GM12878 (cell line): ENCODE measurements around the gene UVRAG. TPM values are rescaled to one million over a fixed set of nuclear protein-coding genes. Genes with fewer than 3 reads are reported as not detected.

Source experiments
- ATAC-seq: fragments of 200-7000 bp; cut with Tn5 transposase; 3 replicates; pipeline ENCODE4 v1.9.1; 2020; ENCODE audit warnings: mild to moderate bottlenecking, moderate library complexity
- BruUV-seq: library from RNA; stranded (reverse); fragments of 400-500 nt; replicated peaks from 2 replicates; lab custom pipeline; 2021; lab: Mats Ljungman, UMichigan
- CTCF ChIA-PET: fragments of 300-600 bp; sonication (Branson Sonifier 250); formaldehyde crosslinking; extraction: SDS; loops from one replicate; lab custom pipeline; 2021; ENCODE audit warnings: inconsistent platforms; lab: Yijun Ruan, JAX
- POLR2A ChIA-PET: fragments of 350-600 bp; formaldehyde crosslinking; extraction: SDS; loops from one replicate; lab custom pipeline; 2021; ENCODE audit warnings: inconsistent platforms; lab: Charles Lee
- RAD21 ChIA-PET: fragments of 300-600 bp; sonication (Branson Sonifier 250); formaldehyde crosslinking; loops from one replicate; lab custom pipeline; 2023; ENCODE audit warnings: antibody characterized with exemption; ENCODE audit not compliant: unreplicated experiment; lab: Charles Lee
- SMC1A ChIA-PET: fragments of 300-600 bp; sonication (Branson Sonifier 250); formaldehyde crosslinking; loops from one replicate; lab custom pipeline; 2023; ENCODE audit not compliant: unreplicated experiment, uncharacterized antibody; lab: Charles Lee
- DNase-seq: peaks from one replicate; pipeline ENCODE4 v3.0.0-alpha.2; 2011; ENCODE audit warnings: low read depth, low spot score
- FAIRE-seq: peaks from 3 replicates; lab custom pipeline; 2011; peaks lifted over from hg19 to GRCh38; lab: Jason Lieb, UNC
- H2AFZ ChIP-seq: 2 replicates; pipeline ENCODE4 v1.6.0; 2011; ENCODE audit warnings: low read depth, low read length, control low read depth; ENCODE audit not compliant: control insufficient read depth
- H3K27ac ChIP-seq: 2 replicates; pipeline ENCODE4 v1.5.1; 2011; ENCODE audit warnings: control low read depth; ENCODE audit not compliant: control insufficient read depth, insufficient read depth
- H3K27me3 ChIP-seq, 2 experiments: replicated peaks in 1 of 2; 2 replicates each; pipeline versions ENCODE4 v1.6.0 to v1.6.1; 2011; ENCODE audit warnings: low read length in 1 of 2; ENCODE audit not compliant: control insufficient read depth in 2 of 2, insufficient read depth in 2 of 2
- H3K36me3 ChIP-seq, 2 experiments: 2 replicates each; pipeline ENCODE4 v1.5.1; 2011; ENCODE audit warnings: low read length in 1 of 2; ENCODE audit not compliant: control insufficient read depth in 2 of 2, insufficient read depth in 2 of 2
- H3K4me1 ChIP-seq: 2 replicates; pipeline ENCODE4 v1.6.1; 2011; ENCODE audit warnings: mild to moderate bottlenecking, low read length, moderate library complexity, mixed read lengths; ENCODE audit not compliant: control insufficient read depth, insufficient read depth
- H3K4me2 ChIP-seq: 2 replicates; pipeline ENCODE4 v1.6.0; 2011; ENCODE audit warnings: control low read depth; ENCODE audit not compliant: control insufficient read depth, insufficient read depth
- H3K4me3 ChIP-seq: fragments of 200-600 bp; sonication (generic); 2 replicates; pipeline ENCODE4 v1.5.1; 2016
- H3K79me2 ChIP-seq: 2 replicates; pipeline ENCODE4 v1.6.0; 2011; ENCODE audit warnings: low read length; ENCODE audit not compliant: control insufficient read depth, insufficient read depth
- H3K9ac ChIP-seq: 2 replicates; pipeline ENCODE4 v1.8.0; 2011; ENCODE audit warnings: low read length, control low read depth, mixed read lengths; ENCODE audit not compliant: control insufficient read depth, insufficient read depth
- H3K9me3 ChIP-seq: replicated peaks from 3 replicates; pipeline ENCODE4 v1.5.1; 2011; ENCODE audit warnings: mild to moderate bottlenecking, low read length; ENCODE audit not compliant: control insufficient read depth, insufficient read depth
- H4K20me1 ChIP-seq: 2 replicates; pipeline ENCODE4 v1.6.0; 2011; ENCODE audit not compliant: control insufficient read depth, insufficient read depth
- ASH2L ChIP-seq: fragments of 300-600, 200-600 bp; sonication (generic); IDR thresholded peaks from 2 replicates; pipeline ENCODE4 v1.6.1; 2017; ENCODE audit warnings: low read depth, mild to moderate bottlenecking, borderline replicate concordance
- CEBPB ChIP-seq, 2 experiments: fragments of 150-350 bp in 1 of 2; IDR thresholded peaks; 2 replicates each; pipeline ENCODE4 v1.6.1; 2012 to 2014; ENCODE audit warnings: low read depth in 2 of 2, low read length in 2 of 2, borderline replicate concordance in 1 of 2, inconsistent platforms in 1 of 2
- CHD2 ChIP-seq: IDR thresholded peaks from 2 replicates; pipeline ENCODE4 v1.6.1; 2011; ENCODE audit warnings: low read depth, low read length, improper control_type of control experiment, borderline replicate concordance
- CREB1 ChIP-seq: IDR thresholded peaks from 2 replicates; pipeline ENCODE4 v1.6.1; 2012; ENCODE audit warnings: low read depth, mild to moderate bottlenecking, inconsistent platforms
- FOXM1 ChIP-seq: IDR thresholded peaks from 2 replicates; pipeline ENCODE4 v1.6.1; 2012; ENCODE audit warnings: low read depth, mild to moderate bottlenecking, inconsistent platforms, low read length, moderate library complexity
- HDAC2 ChIP-seq: fragments of 200-600 bp; sonication (generic); IDR thresholded peaks from 2 replicates; pipeline ENCODE4 v1.6.1; 2017
- MEF2B ChIP-seq: fragments of 450-650 bp; IDR thresholded peaks from 2 replicates; pipeline ENCODE4 v1.6.1; 2018; ENCODE audit warnings: mild to moderate bottlenecking, moderate library complexity; ENCODE audit not compliant: partially characterized antibody, poor library complexity, severe bottlenecking
- MYB ChIP-seq: fragments of 150-350 bp; IDR thresholded peaks from 2 replicates; pipeline ENCODE4 v1.6.1; 2014; ENCODE audit warnings: mild to moderate bottlenecking, low read depth, low read length, borderline replicate concordance
- POU2F2 ChIP-seq: IDR thresholded peaks from 3 replicates; pipeline ENCODE4 v1.6.1; 2011; ENCODE audit warnings: low read depth, mild to moderate bottlenecking, low read length, borderline replicate concordance
- RAD51 ChIP-seq: fragments of 450-650 bp; IDR thresholded peaks from 2 replicates; pipeline ENCODE4 v1.6.1; 2016; ENCODE audit warnings: moderate library complexity, mild to moderate bottlenecking, inconsistent platforms
- RBBP5 ChIP-seq: fragments of 200-600 bp; sonication (generic); conservative IDR thresholded peaks from 2 replicates; pipeline ENCODE4 v1.6.1; 2016
- RELA ChIP-seq: fragments of 450-650 bp; IDR thresholded peaks from 2 replicates; pipeline ENCODE4 v1.8.0; 2014; ENCODE audit warnings: borderline replicate concordance; ENCODE audit not compliant: partially characterized antibody
- SMAD5 ChIP-seq: IDR thresholded peaks from 2 replicates; pipeline ENCODE4 v1.6.1; 2016; ENCODE audit warnings: antibody characterized with exemption, low read depth
- SREBF2 ChIP-seq: IDR thresholded peaks from 2 replicates; pipeline ENCODE4 v1.6.1; 2012; ENCODE audit warnings: mild to moderate bottlenecking, low read length
- TCF7 ChIP-seq: IDR thresholded peaks from 2 replicates; pipeline ENCODE4 v1.6.1; 2014; ENCODE audit warnings: antibody characterized with exemption, borderline replicate concordance
- YY1 ChIP-seq: IDR thresholded peaks from 2 replicates; pipeline ENCODE4 v1.6.1; 2011; ENCODE audit warnings: low read depth, mild to moderate bottlenecking, low read length
- ZNF274 ChIP-seq: IDR thresholded peaks from one replicate; pipeline ENCODE4 v1.8.0; 2011; ENCODE audit not compliant: insufficient read length, insufficient read depth
- WGBS: methylation state at CpG from one replicate; pipeline ENCODE4 v1.1.6; 2016; ENCODE audit warnings: low lambda C conversion rate; ENCODE audit not compliant: insufficient replicate concordance, insufficient coverage; ENCODE audit errors: missing lambda C conversion rate; 5-methylcytosine and 5-hydroxymethylcytosine counted together
- in situ Hi-C: fragments of 300-500 bp; cut with MboI; formaldehyde crosslinking; loops from 9 replicates; pipeline ENCODE4 v1.14.3; 2018; ENCODE audit warnings: mixed read lengths
- intact Hi-C: fragments of 100-400 bp; cut with micrococcal nuclease; formaldehyde crosslinking; loops from one replicate; pipeline ENCODE4 v1.14.2; 2022; ENCODE audit not compliant: unreplicated experiment
- polyA plus RNA-seq, 11 experiments: library from polyadenylated mRNA; depleted of rRNA in 4 of 11; unstranded in 6 of 11; stranded (reverse) in 5 of 11; fragments of >200 nt; fragmentation: Nextera tagmentation in 4 of 11; fragmentation: Illumina TruSeq in 1 of 11; extraction: Ambion mirVana in 4 of 11; extraction: Trizol in 1 of 11; gene quantifications; 1 replicate in 1 of 11; 2 replicates in 10 of 11; pipeline versions ENCODE4 v1.2.1 to v1.2.3, GENCODE V29; 2011 to 2016; ENCODE audit warnings: inconsistent platforms in 2 of 11, missing spikeins in 2 of 11, low read depth in 1 of 11
- total RNA-seq, 4 experiments: library from RNA; depleted of rRNA in 3 of 4; stranded (reverse); fragments of >200 nt in 3 of 4; fragmentation: Illumina TruSeq in 1 of 4; extraction: Trizol in 1 of 4; gene quantifications; 2 replicates each; pipeline versions ENCODE4 v1.2.1 to v1.2.3, GENCODE V29; 2013 to 2021
- TF ChIP-seq, protein P1 (sequence below): IDR thresholded peaks from 2 replicates; pipeline ENCODE4 v1.6.1; 2012; ENCODE audit warnings: low read depth, low read length, improper control_type of control experiment
- TF ChIP-seq, protein P2 (sequence below): fragments of 450-650 bp; IDR thresholded peaks from 2 replicates; pipeline ENCODE4 v1.6.1; 2017; ENCODE audit warnings: antibody characterized with exemption, mild to moderate bottlenecking, moderate library complexity

Gene UVRAG
- total and polyA plus RNA-seq, 10 of the 15 experiments (the other 5 are each of a cell fraction or from before 2014, with no cell fraction given), result 7.0 to 43.4 (median 37.0) TPM

DNA sequence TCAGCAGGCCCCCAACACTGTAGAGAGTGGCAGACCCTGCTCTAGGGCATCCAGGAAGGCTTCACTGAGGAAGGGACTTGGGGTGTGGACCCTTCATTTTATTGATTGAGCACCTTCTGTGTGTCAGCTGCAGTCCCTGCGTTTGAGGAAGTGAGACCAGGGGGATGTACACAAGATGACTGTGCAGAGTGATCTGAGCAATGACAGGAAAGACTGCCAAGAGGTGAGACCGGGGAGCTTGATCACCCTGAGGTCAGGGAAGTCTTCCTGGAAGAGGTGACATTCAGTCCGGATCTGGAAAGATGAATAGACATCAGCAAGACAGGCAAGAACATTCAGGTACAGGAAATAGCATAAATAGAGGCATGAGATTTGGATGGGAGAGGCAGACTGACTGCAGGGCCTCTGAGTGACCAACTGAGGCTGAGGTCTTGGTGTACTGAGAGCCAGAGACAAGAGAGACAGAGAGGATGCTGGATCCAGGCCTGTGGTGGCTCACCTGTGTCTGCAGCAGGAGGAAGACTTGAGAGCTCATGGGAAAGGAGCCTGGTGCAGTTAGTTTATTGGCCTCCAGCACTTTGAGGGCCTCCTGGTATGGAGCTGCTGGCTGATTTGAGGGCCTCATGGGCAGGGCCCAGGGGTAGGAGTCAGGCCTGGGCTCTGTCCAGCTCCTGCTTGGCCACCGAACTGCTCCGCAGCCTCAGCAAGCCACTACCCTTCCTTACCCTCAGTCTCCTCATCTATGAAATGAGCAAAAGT is 41.2 kb upstream of the UVRAG start:
- no peaks in the 10 kb centered on the region for H4K20me1 ChIP-seq
- POLR2A ChIA-PET, result interaction anchor here (0.6 to 5.9 kb wide), 4 partner anchors 13 to 117 kb away, joined by 4 to 27 read pairs (median 9); no protein-coding TSS in a partner anchor
- peaks cover 39% of the 10 kb centered on the region for H3K4me1 ChIP-seq
- H3K27me3 ChIP-seq, result no peaks in the 10 kb centered on the region
- H3K4me2 ChIP-seq, result peak overlapping the region; percentile 86
- in situ Hi-C loops, result no loop called here
- H2AFZ ChIP-seq, result no peak overlapping the region; the same call in 1 of the 2 replicates
- H3K36me3 ChIP-seq, result no peaks in the 10 kb centered on the region
- peak overlapping the region; percentile 34; the same call in 1 of the 2 replicates for H3K4me3 ChIP-seq
- RAD21 ChIA-PET, result interaction anchor here (0.7 to 3.3 kb wide), 7 partner anchors 12 to 378 kb away, joined by 3 to 21 read pairs (median 3); no protein-coding TSS in a partner anchor
- H3K9ac ChIP-seq, result peak overlapping the region; percentile 67
- peak overlapping the region; percentile 94 for H3K27ac ChIP-seq
- peak; percentile 92 for DNase-seq
- WGBS, result 40% methylated on average over 5 of the region's 5 CpGs
- H3K79me2 ChIP-seq, result peaks cover 6% of the 10 kb centered on the region; the same call in 1 of the 2 replicates
- ATAC-seq, result peak; percentile 89
- intact Hi-C loops, result no loop called here
- CTCF ChIA-PET, result interaction anchor here (0.8 to 6.0 kb wide), 10 partner anchors 10 to 379 kb away, joined by 3 to 44 read pairs (median 4); no protein-coding TSS in a partner anchor
- H3K9me3 ChIP-seq, result no peaks in the 10 kb centered on the region
- no TSS peak for BruUV-seq
- FAIRE-seq, result peak; percentile 94
- SMC1A ChIA-PET, result interaction anchor here (0.6 to 2.9 kb wide), 8 partner anchors 11 to 844 kb away, joined by 3 to 16 read pairs (median 4); no protein-coding TSS in a partner anchor
- no peak for TF ChIP-seq TCF7
- no peak for TF ChIP-seq SMAD5
- no peak for TF ChIP-seq RAD51
- no peak for TF ChIP-seq ZNF274
- no peak for TF ChIP-seq SREBF2
- TF ChIP-seq, protein P1, sequence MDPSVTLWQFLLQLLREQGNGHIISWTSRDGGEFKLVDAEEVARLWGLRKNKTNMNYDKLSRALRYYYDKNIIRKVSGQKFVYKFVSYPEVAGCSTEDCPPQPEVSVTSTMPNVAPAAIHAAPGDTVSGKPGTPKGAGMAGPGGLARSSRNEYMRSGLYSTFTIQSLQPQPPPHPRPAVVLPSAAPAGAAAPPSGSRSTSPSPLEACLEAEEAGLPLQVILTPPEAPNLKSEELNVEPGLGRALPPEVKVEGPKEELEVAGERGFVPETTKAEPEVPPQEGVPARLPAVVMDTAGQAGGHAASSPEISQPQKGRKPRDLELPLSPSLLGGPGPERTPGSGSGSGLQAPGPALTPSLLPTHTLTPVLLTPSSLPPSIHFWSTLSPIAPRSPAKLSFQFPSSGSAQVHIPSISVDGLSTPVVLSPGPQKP, result no peak
- TF ChIP-seq CEBPB (IDR thresholded peaks at IDR 0.05; ENCODE audit: borderline replicate concordance in 1 of 2, low read depth in 2 of 2, low read length in 2 of 2), result no peak
- TF ChIP-seq ASH2L, result no peak
- TF ChIP-seq FOXM1, result peak; percentile 72; the same call in 1 of the 2 replicates
- TF ChIP-seq RBBP5, result no peak
- peak; percentile 72 for TF ChIP-seq MEF2B
- 0 out of 2 replicates have a peak, but pooled peaks have one; percentile 38 for TF ChIP-seq CREB1
- TF ChIP-seq CHD2, result peak; percentile 79; the same call in 1 of the 2 replicates
- no peak; the same call in 2 of the 3 replicates for TF ChIP-seq POU2F2
- peak; percentile 78 for TF ChIP-seq RELA
- TF ChIP-seq, protein P2, sequence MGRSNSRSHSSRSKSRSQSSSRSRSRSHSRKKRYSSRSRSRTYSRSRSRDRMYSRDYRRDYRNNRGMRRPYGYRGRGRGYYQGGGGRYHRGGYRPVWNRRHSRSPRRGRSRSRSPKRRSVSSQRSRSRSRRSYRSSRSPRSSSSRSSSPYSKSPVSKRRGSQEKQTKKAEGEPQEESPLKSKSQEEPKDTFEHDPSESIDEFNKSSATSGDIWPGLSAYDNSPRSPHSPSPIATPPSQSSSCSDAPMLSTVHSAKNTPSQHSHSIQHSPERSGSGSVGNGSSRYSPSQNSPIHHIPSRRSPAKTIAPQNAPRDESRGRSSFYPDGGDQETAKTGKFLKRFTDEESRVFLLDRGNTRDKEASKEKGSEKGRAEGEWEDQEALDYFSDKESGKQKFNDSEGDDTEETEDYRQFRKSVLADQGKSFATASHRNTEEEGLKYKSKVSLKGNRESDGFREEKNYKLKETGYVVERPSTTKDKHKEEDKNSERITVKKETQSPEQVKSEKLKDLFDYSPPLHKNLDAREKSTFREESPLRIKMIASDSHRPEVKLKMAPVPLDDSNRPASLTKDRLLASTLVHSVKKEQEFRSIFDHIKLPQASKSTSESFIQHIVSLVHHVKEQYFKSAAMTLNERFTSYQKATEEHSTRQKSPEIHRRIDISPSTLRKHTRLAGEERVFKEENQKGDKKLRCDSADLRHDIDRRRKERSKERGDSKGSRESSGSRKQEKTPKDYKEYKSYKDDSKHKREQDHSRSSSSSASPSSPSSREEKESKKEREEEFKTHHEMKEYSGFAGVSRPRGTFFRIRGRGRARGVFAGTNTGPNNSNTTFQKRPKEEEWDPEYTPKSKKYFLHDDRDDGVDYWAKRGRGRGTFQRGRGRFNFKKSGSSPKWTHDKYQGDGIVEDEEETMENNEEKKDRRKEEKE, result no peak
- peak; percentile 65 for TF ChIP-seq YY1
- TF ChIP-seq HDAC2, result no peak
- TF ChIP-seq MYB, result no peak
